ENCODE results near the gene TMEM40. TPM values are rescaled to one million over a fixed set of nuclear protein-coding genes. Genes with fewer than 3 reads are reported as not detected.

Gene TMEM40
- total RNA-seq, 2 experiments from 2014 or later: not detected

GRCh38 chr3:12768579-12769527 is 9.8 kb upstream of the TMEM40 start:
- ChIA-PET CTCF (ENCODE audit: unreplicated experiment) (interaction anchor here (0.6 kb wide), 1 partner anchor 15 kb away, joined by 3 read pairs; no protein-coding TSS in a partner anchor), POLR2A (interaction anchor here (0.8 kb wide), 1 partner anchor 11 kb away, joined by 3 read pairs; no protein-coding TSS in a partner anchor)
- no peak overlapping the region for H3K4me3 ChIP-seq (ENCODE audit: low read depth, low read length, poor library complexity, severe bottlenecking)
- TF ChIP-seq EZH2phosphoT487 (IDR thresholded peaks at IDR 0.05; ENCODE audit: borderline replicate concordance, low read depth, low read length) (no peak), CTCF (conservative IDR thresholded peaks at IDR 0.05; ENCODE audit: low read length) (peak; percentile 20; the same call in 1 of the 2 replicates)
- H3K9me3 ChIP-seq (ENCODE audit: low read length): peaks cover 3% of the 10 kb centered on the region; the same call in 1 of the 2 replicates
- no peak overlapping the region for H3K27ac ChIP-seq (ENCODE audit: low read depth, low read length, poor library complexity, severe bottlenecking)
- H3K9me2 ChIP-seq (ENCODE audit: insufficient read depth, low read length): no peaks in the 10 kb centered on the region
- intact Hi-C loops (cut with micrococcal nuclease; ENCODE audit: unreplicated experiment): no loop called here
- H3K79me2 ChIP-seq (ENCODE audit: insufficient read depth, low read depth, low read length): no peaks in the 10 kb centered on the region
- H3K4me2 ChIP-seq (ENCODE audit: low read length): no peak overlapping the region
- peaks cover 2% of the 10 kb centered on the region; the same call in 1 of the 2 replicates for H3K36me3 ChIP-seq (ENCODE audit: insufficient read depth, low read length)
- peaks cover 12% of the 10 kb centered on the region for H3K4me1 ChIP-seq (ENCODE audit: insufficient read depth, low read length, poor library complexity, severe bottlenecking)
- BruUV-seq (replicated peaks): no TSS peak
- H2AFZ ChIP-seq (ENCODE audit: low read length): no peak overlapping the region
- no peak for DNase-seq (ENCODE audit: low spot score)
- H4K20me1 ChIP-seq (ENCODE audit: insufficient read depth, low read length): no peaks in the 10 kb centered on the region

GRCh38 chr3:12766541-12766940 is 7.5 kb upstream of the TMEM40 start:
- no peak for DNase-seq (ENCODE audit: low spot score)
- Histone ChIP-seq H3K4me2 (ENCODE audit: low read length) (no peak overlapping the region), H3K9me3 (ENCODE audit: low read length) (no peaks in the 10 kb centered on the region), H3K4me3 (ENCODE audit: low read depth, low read length, poor library complexity, severe bottlenecking) (no peak overlapping the region), H3K27ac (ENCODE audit: low read depth, low read length, poor library complexity, severe bottlenecking) (no peak overlapping the region), H3K4me1 (ENCODE audit: insufficient read depth, low read length, poor library complexity, severe bottlenecking) (peaks cover 4% of the 10 kb centered on the region), H3K79me2 (ENCODE audit: insufficient read depth, low read depth, low read length) (no peaks in the 10 kb centered on the region), H2AFZ (ENCODE audit: low read length) (no peak overlapping the region), H3K9me2 (ENCODE audit: insufficient read depth, low read length) (no peaks in the 10 kb centered on the region), H4K20me1 (ENCODE audit: insufficient read depth, low read length) (no peaks in the 10 kb centered on the region), H3K36me3 (ENCODE audit: insufficient read depth, low read length) (no peaks in the 10 kb centered on the region)
- intact Hi-C loops (cut with micrococcal nuclease; ENCODE audit: unreplicated experiment): no loop called here
- ChIA-PET POLR2A (no interaction called here), CTCF (ENCODE audit: unreplicated experiment) (no interaction called here)
- TF ChIP-seq CTCF (conservative IDR thresholded peaks at IDR 0.05; ENCODE audit: low read length): no peak
- no peak for TF ChIP-seq EZH2phosphoT487 (IDR thresholded peaks at IDR 0.05; ENCODE audit: borderline replicate concordance, low read depth, low read length)
- BruUV-seq (replicated peaks): no TSS peak

All from OCI-LY7 (cell line).